H9 (cell line): ENCODE results near the gene BMP7. TPM values are rescaled to one million over a fixed set of nuclear protein-coding genes. Genes with fewer than 3 reads are reported as not detected.

Experiments
- DNase-seq: peaks from one replicate; pipeline ENCODE4 v3.0.0-alpha.2; 2017
- H2AFZ ChIP-seq: one replicate; pipeline ENCODE4 v1.6.1; 2013; ENCODE audit warnings: mild to moderate bottlenecking, low read length, control low read depth, moderate library complexity
- H2AK5ac ChIP-seq: 2 replicates; pipeline ENCODE4 v1.6.1; 2013; ENCODE audit warnings: low read length, control low read depth, mixed read lengths; ENCODE audit not compliant: insufficient read length
- H2BK120ac ChIP-seq: one replicate; pipeline ENCODE4 v1.6.1; 2013; ENCODE audit warnings: low read depth, mild to moderate bottlenecking, low read length, control low read depth, inconsistent platforms; ENCODE audit not compliant: poor library complexity, severe bottlenecking
- H2BK12ac ChIP-seq: 2 replicates; pipeline ENCODE4 v1.6.1; 2013; ENCODE audit warnings: low read length, control low read depth, mixed read lengths, low read depth; ENCODE audit not compliant: insufficient read length
- H2BK15ac ChIP-seq: 2 replicates; pipeline ENCODE4 v1.6.1; 2013; ENCODE audit warnings: low read depth, low read length, control low read depth
- H2BK20ac ChIP-seq: one replicate; pipeline ENCODE4 v1.6.1; 2013; ENCODE audit warnings: low read depth, mild to moderate bottlenecking, low read length, control low read depth, inconsistent platforms; ENCODE audit not compliant: poor library complexity, severe bottlenecking
- H2BK5ac ChIP-seq: 2 replicates; pipeline ENCODE4 v1.6.1; 2013; ENCODE audit warnings: low read length, control low read depth, mixed read lengths; ENCODE audit not compliant: insufficient read length
- H3K14ac ChIP-seq: 2 replicates; pipeline ENCODE4 v1.6.1; 2013; ENCODE audit warnings: low read length, control low read depth; ENCODE audit not compliant: insufficient read depth
- H3K18ac ChIP-seq: 2 replicates; pipeline ENCODE4 v1.6.1; 2013; ENCODE audit warnings: low read depth, mild to moderate bottlenecking, mixed read lengths, low read length, control low read depth; ENCODE audit not compliant: insufficient read length
- H3K23ac ChIP-seq: 2 replicates; pipeline ENCODE4 v1.6.1; 2013; ENCODE audit warnings: low read length, control low read depth, mixed read lengths, low read depth; ENCODE audit not compliant: insufficient read length
- H3K23me2 ChIP-seq: 2 replicates; pipeline ENCODE4 v1.6.1; 2013; ENCODE audit warnings: low read depth, mild to moderate bottlenecking, mixed read lengths, low read length, control low read depth; ENCODE audit not compliant: insufficient read length, poor library complexity, severe bottlenecking
- H3K27ac ChIP-seq: 2 replicates; pipeline ENCODE4 v1.5.1; 2013; ENCODE audit warnings: low read length, control low read depth, mixed read lengths, low read depth; ENCODE audit not compliant: insufficient read length
- H3K27me3 ChIP-seq: 2 replicates; pipeline ENCODE4 v1.6.1; 2013; ENCODE audit warnings: low read length, control low read depth, inconsistent platforms; ENCODE audit not compliant: insufficient read depth
- H3K4ac ChIP-seq: 2 replicates; pipeline ENCODE4 v1.6.1; 2013; ENCODE audit warnings: low read depth, mild to moderate bottlenecking, control low read depth, inconsistent platforms, low read length, moderate library complexity
- H3K4me1 ChIP-seq: 2 replicates; pipeline ENCODE4 v1.6.1; 2013; ENCODE audit warnings: low read length, control low read depth, inconsistent platforms; ENCODE audit not compliant: insufficient read depth
- H3K4me2 ChIP-seq: 2 replicates; pipeline ENCODE4 v1.6.1; 2013; ENCODE audit warnings: low read length, control low read depth, mixed read lengths; ENCODE audit not compliant: insufficient read length, insufficient read depth
- H3K56ac ChIP-seq: 2 replicates; pipeline ENCODE4 v1.6.1; 2013; ENCODE audit warnings: low read depth, mild to moderate bottlenecking, mixed read lengths, low read length, control low read depth; ENCODE audit not compliant: insufficient read length
- H3K79me1 ChIP-seq: 2 replicates; pipeline ENCODE4 v1.6.1; 2013; ENCODE audit warnings: low read depth, mild to moderate bottlenecking, moderate library complexity, low read length, control low read depth, inconsistent platforms; ENCODE audit not compliant: insufficient read depth, poor library complexity, severe bottlenecking
- H3K79me2 ChIP-seq: 2 replicates; pipeline ENCODE4 v1.6.1; 2013; ENCODE audit warnings: low read length, control low read depth, inconsistent platforms; ENCODE audit not compliant: insufficient read depth
- H3K9ac ChIP-seq: 2 replicates; pipeline ENCODE4 v1.6.1; 2013; ENCODE audit warnings: low read length, control low read depth, mixed read lengths; ENCODE audit not compliant: insufficient read length; ENCODE audit errors: extremely low read depth
- H3K9me3 ChIP-seq: one replicate; pipeline ENCODE4 v1.6.1; 2013; ENCODE audit warnings: low read depth, low read length, inconsistent platforms; ENCODE audit not compliant: control insufficient read depth
- H3T11ph ChIP-seq: one replicate; pipeline ENCODE4 v1.6.1; 2013; ENCODE audit warnings: mild to moderate bottlenecking, low read length, control low read depth, inconsistent platforms
- H4K20me1 ChIP-seq: one replicate; pipeline ENCODE4 v1.6.1; 2013; ENCODE audit not compliant: control insufficient read depth, insufficient read length, insufficient read depth
- H4K5ac ChIP-seq: 2 replicates; pipeline ENCODE4 v1.6.1; 2013; ENCODE audit warnings: low read depth, mild to moderate bottlenecking, mixed read lengths, low read length, control low read depth; ENCODE audit not compliant: insufficient read length
- H4K8ac ChIP-seq: replicated peaks from 2 replicates; pipeline ENCODE4 v1.6.1; 2013; ENCODE audit warnings: low read length, control low read depth, mixed read lengths, low read depth; ENCODE audit not compliant: insufficient read length
- H4K91ac ChIP-seq: 2 replicates; pipeline ENCODE4 v1.6.1; 2013; ENCODE audit warnings: low read depth, mild to moderate bottlenecking, moderate library complexity, mixed read lengths, low read length, control low read depth; ENCODE audit not compliant: insufficient read length
- H3K27ac Mint-ChIP-seq, 3 experiments: 2 replicates in 2 of 3; 3 replicates in 1 of 3; pipeline ENCODE4 v1.8.0; 2020 to 2021; ENCODE audit warnings: mixed read lengths in 3 of 3, mild to moderate bottlenecking in 1 of 3, moderate library complexity in 1 of 3
- H3K27me3 Mint-ChIP-seq: 2 replicates; pipeline ENCODE4 v1.8.0; 2021; ENCODE audit warnings: low read depth, mild to moderate bottlenecking, moderate library complexity, mixed read lengths
- H3K36me3 Mint-ChIP-seq, 3 experiments: 2 replicates in 2 of 3; 3 replicates in 1 of 3; pipeline ENCODE4 v1.8.0; 2020 to 2021; ENCODE audit warnings: low read depth in 3 of 3, mixed read lengths in 3 of 3; ENCODE audit not compliant: insufficient read depth in 1 of 3
- H3K4me1 Mint-ChIP-seq, 2 experiments: 2 replicates each; pipeline ENCODE4 v1.8.0; 2020; ENCODE audit warnings: mixed read lengths in 2 of 2
- H3K4me3 Mint-ChIP-seq, 2 experiments: 2 replicates in 1 of 2; 3 replicates in 1 of 2; pipeline ENCODE4 v1.8.0; 2020 to 2021; ENCODE audit warnings: mild to moderate bottlenecking in 2 of 2, mixed read lengths in 2 of 2, moderate library complexity in 1 of 2
- H3K9me3 Mint-ChIP-seq, 2 experiments: 2 replicates in 1 of 2; 3 replicates in 1 of 2; pipeline ENCODE4 v1.8.0; 2020; ENCODE audit warnings: mild to moderate bottlenecking in 2 of 2, mixed read lengths in 2 of 2, moderate library complexity in 1 of 2
- WGBS: extraction: QIAGEN DNeasy Blood & Tissue Kit; methylation state at CpG from one replicate; pipeline ENCODE4 v1.1.7; 2013; ENCODE audit warnings: missing lambda C conversion rate, low lambda C conversion rate, mixed read lengths; ENCODE audit not compliant: insufficient read length; ENCODE audit errors: extremely low coverage; 5-methylcytosine and 5-hydroxymethylcytosine counted together
- total RNA-seq: library from RNA; stranded (reverse); gene quantifications from 2 replicates; pipeline ENCODE4 v1.2.1, GENCODE V29; 2021
- TF ChIP-seq, protein P1 (sequence below): fragments of 200-600 bp; sonication (generic); conservative IDR thresholded peaks from 3 replicates; pipeline ENCODE4 v1.8.0; 2021; ENCODE audit warnings: antibody characterized with exemption, mild to moderate bottlenecking

Gene BMP7
- total RNA-seq, 1 experiment from 2014 or later, result 17.7 TPM

DNA sequence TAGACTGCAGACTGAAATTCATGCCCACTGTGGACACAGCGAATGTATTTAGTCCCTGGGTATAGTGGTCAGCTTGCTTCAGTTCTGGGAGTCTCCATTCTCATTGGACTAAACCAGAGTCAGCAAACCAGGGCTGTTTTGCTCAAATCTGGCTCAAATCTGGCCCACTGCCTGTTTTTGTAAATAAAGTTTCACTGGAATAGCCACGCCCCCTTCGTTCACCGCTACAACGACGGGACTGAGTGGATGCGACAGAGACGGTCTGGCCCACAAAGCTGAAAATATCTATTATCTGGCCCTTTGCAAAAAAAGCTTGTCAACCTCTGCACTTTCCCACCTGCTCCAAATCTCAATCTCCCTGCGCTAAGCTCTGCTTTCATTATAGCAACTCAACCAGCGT is 135.4 kb downstream of the BMP7 start:
- WGBS, result no CpG with 5 or more reads among the region's 10 CpGs
- Histone ChIP-seq H3K18ac (no peak overlapping the region), H3T11ph (no peak overlapping the region), H2BK15ac (no peak overlapping the region), H3K4me2 (no peak overlapping the region), H3K14ac (no peak overlapping the region), H3K79me1 (no peaks in the 10 kb centered on the region), H3K23me2 (no peaks in the 10 kb centered on the region), H3K9ac (no peak overlapping the region), H3K4ac (no peak overlapping the region), H3K4me1 (0 out of 2 replicates have a peak, but pooled peaks cover 2% of the 10 kb centered on the region), H3K56ac (no peak overlapping the region), H3K23ac (no peak overlapping the region), H4K8ac (no peak overlapping the region), H4K20me1 (no peaks in the 10 kb centered on the region), H3K27me3 (no peaks in the 10 kb centered on the region), H4K5ac (no peak overlapping the region), H4K91ac (no peak overlapping the region), H3K9me3 (no peaks in the 10 kb centered on the region), H2AK5ac (no peak overlapping the region), H2BK5ac (no peak overlapping the region), H2BK12ac (no peak overlapping the region), H2BK120ac (no peak overlapping the region), H3K79me2 (no peaks in the 10 kb centered on the region), H2BK20ac (no peak overlapping the region), H3K27ac (no peak overlapping the region), H2AFZ (no peak overlapping the region)
- no peak overlapping the region for H3K27ac Mint-ChIP-seq
- H3K36me3 Mint-ChIP-seq, result no peaks in the 10 kb centered on the region
- no peak for DNase-seq
- no peak overlapping the region for H3K4me3 Mint-ChIP-seq
- peaks cover 25 to 32% of the 10 kb centered on the region in 2 experiments for H3K4me1 Mint-ChIP-seq
- H3K9me3 Mint-ChIP-seq, result no peaks in the 10 kb centered on the region; a peak in 1 of 5 replicates
- H3K27me3 Mint-ChIP-seq, result peaks cover 17% of the 10 kb centered on the region
- TF ChIP-seq, protein P1, sequence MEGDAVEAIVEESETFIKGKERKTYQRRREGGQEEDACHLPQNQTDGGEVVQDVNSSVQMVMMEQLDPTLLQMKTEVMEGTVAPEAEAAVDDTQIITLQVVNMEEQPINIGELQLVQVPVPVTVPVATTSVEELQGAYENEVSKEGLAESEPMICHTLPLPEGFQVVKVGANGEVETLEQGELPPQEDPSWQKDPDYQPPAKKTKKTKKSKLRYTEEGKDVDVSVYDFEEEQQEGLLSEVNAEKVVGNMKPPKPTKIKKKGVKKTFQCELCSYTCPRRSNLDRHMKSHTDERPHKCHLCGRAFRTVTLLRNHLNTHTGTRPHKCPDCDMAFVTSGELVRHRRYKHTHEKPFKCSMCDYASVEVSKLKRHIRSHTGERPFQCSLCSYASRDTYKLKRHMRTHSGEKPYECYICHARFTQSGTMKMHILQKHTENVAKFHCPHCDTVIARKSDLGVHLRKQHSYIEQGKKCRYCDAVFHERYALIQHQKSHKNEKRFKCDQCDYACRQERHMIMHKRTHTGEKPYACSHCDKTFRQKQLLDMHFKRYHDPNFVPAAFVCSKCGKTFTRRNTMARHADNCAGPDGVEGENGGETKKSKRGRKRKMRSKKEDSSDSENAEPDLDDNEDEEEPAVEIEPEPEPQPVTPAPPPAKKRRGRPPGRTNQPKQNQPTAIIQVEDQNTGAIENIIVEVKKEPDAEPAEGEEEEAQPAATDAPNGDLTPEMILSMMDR, result no peak
